SK-N-SH treated with all-trans-retinoic acid at 6 μM for 48 hours (cell line): Measurements from ENCODE around the gene MPG.

Experiments used
- ARNTL ChIP-seq: fragments of 450-650 bp; formaldehyde crosslinking; IDR thresholded peaks from 2 replicates; pipeline ENCODE4 v1.5.0; 2020; ENCODE audit warnings: low read depth, mild to moderate bottlenecking, moderate library complexity, borderline replicate concordance
- ESRRG ChIP-seq: fragments of 250-450 bp; sonication (Bioruptor Pico); IDR thresholded peaks from 2 replicates; pipeline ENCODE4 v1.6.1; 2021; ENCODE audit warnings: mild to moderate bottlenecking
- PATZ1 ChIP-seq: fragments of 250-450 bp; sonication (Bioruptor Pico); IDR thresholded peaks from 2 replicates; pipeline ENCODE4 v1.8.0; 2020; ENCODE audit warnings: mild to moderate bottlenecking, moderate library complexity, borderline replicate concordance
- RARB ChIP-seq: fragments of 250-450 bp; sonication (Bioruptor Pico); IDR thresholded peaks from 2 replicates; pipeline ENCODE4 v1.8.0; 2021; ENCODE audit warnings: mild to moderate bottlenecking, moderate library complexity
- ZC3H10 ChIP-seq: fragments of 250-450 bp; sonication (Bioruptor Pico); IDR thresholded peaks from 2 replicates; pipeline ENCODE4 v1.5.1; 2021; ENCODE audit warnings: mild to moderate bottlenecking, moderate library complexity
- ZFP30 ChIP-seq: fragments of 450-650 bp; formaldehyde crosslinking; IDR thresholded peaks from 2 replicates; pipeline ENCODE4 v1.5.0; 2022; ENCODE audit warnings: mild to moderate bottlenecking, moderate library complexity

- no peak for TF ChIP-seq ARNTL
- no peak for TF ChIP-seq ZC3H10 (CRISPR knock-in tag)
- no peak for TF ChIP-seq RARB (CRISPR knock-in tag)
- no peak for TF ChIP-seq ESRRG
- TF ChIP-seq ZFP30: no peak
- no peak for TF ChIP-seq PATZ1 (CRISPR knock-in tag)
These were observed 27.0 kb upstream of the MPG start for GRCh38 chr16:50769-51591.
